ENCODE results near the gene KCNK2. TPM values are rescaled to one million over a fixed set of nuclear protein-coding genes. Genes with fewer than 3 reads are reported as not detected.
"Not testable (repeated sequence)": the region's sequence is repeated elsewhere in the genome, so short reads cannot be mapped to it uniquely, and the experiment has no call there.

KCNK2 gene
- polyA plus RNA-seq, 6 donors from 2014 or later = not detected

- peaks cover 0 to 5% of the 10 kb centered on the region in 2 donors for H3K36me3 Mint-ChIP-seq
- H3K27ac Mint-ChIP-seq = no peak overlapping the region
- no peak for DNase-seq
- no peak overlapping the region for H3K4me3 Mint-ChIP-seq
- H3K4me1 Mint-ChIP-seq = no peaks in the 10 kb centered on the region
- H3K9me3 Mint-ChIP-seq = peaks cover 0 to 17% (median 8%) of the 10 kb centered on the region in 7 donors
- H3K27me3 Mint-ChIP-seq = no peaks in the 10 kb centered on the region
- ATAC-seq (ENCODE audit: low read depth in 2 of 2) = no peak
Measured at GRCh38 chr1:215143497-215143896, 61.0 kb downstream of the KCNK2 start.

- no peak overlapping the region for H3K4me3 Mint-ChIP-seq
- DNase-seq = no peak
- ATAC-seq (ENCODE audit: low read depth in 2 of 2) = no peak
Measured at GRCh38 chr1:215146240-215146975, 63.9 kb downstream of the KCNK2 start.

GRCh38 chr1:215147024-215147423 is 64.5 kb downstream of the KCNK2 start:
- no peak for DNase-seq
- peaks cover 0 to 10% (median 4%) of the 10 kb centered on the region in 7 donors for H3K9me3 Mint-ChIP-seq
- no peak overlapping the region for H3K27ac Mint-ChIP-seq
- peaks cover 0 to 3% of the 10 kb centered on the region in 2 donors for H3K36me3 Mint-ChIP-seq
- ATAC-seq (ENCODE audit: low read depth in 2 of 2) = no peak
- H3K4me1 Mint-ChIP-seq = no peaks in the 10 kb centered on the region
- H3K4me3 Mint-ChIP-seq = no peak overlapping the region
- H3K27me3 Mint-ChIP-seq = no peaks in the 10 kb centered on the region

More at GRCh38 chr1:215146240-215146975, 63.9 kb downstream of the KCNK2 start:
- Mint-ChIP-seq H3K4me1 (no peaks in the 10 kb centered on the region), H3K27ac (no peak overlapping the region), H3K9me3 (peaks cover 0 to 16% (median 8%) of the 10 kb centered on the region in 7 donors), H3K27me3 (no peaks in the 10 kb centered on the region), H3K36me3 (peaks cover 0 to 5% of the 10 kb centered on the region in 2 donors)

- no peak overlapping the region for H3K27ac Mint-ChIP-seq
- no peaks in the 10 kb centered on the region for H3K36me3 Mint-ChIP-seq
- no peaks in the 10 kb centered on the region for H3K27me3 Mint-ChIP-seq
- no peak overlapping the region for H3K4me3 Mint-ChIP-seq
- H3K4me1 Mint-ChIP-seq = no peaks in the 10 kb centered on the region
- peaks cover 0 to 3% (median 0%) of the 10 kb centered on the region in 7 donors for H3K9me3 Mint-ChIP-seq
- DNase-seq = no peak
- ATAC-seq (ENCODE audit: low read depth in 2 of 2) = no peak
Measured at GRCh38 chr1:215151841-215152549, 69.5 kb downstream of the KCNK2 start.

- no peaks in the 10 kb centered on the region for H3K4me1 Mint-ChIP-seq
- ATAC-seq (ENCODE audit: low read depth in 2 of 2) (no peak), DNase-seq (no peak)
- H3K9me3 Mint-ChIP-seq = peaks cover 0 to 11% (median 2%) of the 10 kb centered on the region in 7 donors
- no peak overlapping the region for H3K27ac Mint-ChIP-seq
- no peaks in the 10 kb centered on the region for H3K36me3 Mint-ChIP-seq
- no peak overlapping the region for H3K4me3 Mint-ChIP-seq
- no peaks in the 10 kb centered on the region for H3K27me3 Mint-ChIP-seq
Measured at GRCh38 chr1:215156232-215156631, 73.7 kb downstream of the KCNK2 start.

- Mint-ChIP-seq H3K9me3 (peaks cover 4 to 19% (median 9%) of the 10 kb centered on the region in 7 donors), H3K4me1 (no peaks in the 10 kb centered on the region), H3K36me3 (no peaks in the 10 kb centered on the region), H3K27ac (no peak overlapping the region), H3K27me3 (no peaks in the 10 kb centered on the region), H3K4me3 (no peak overlapping the region)
- DNase-seq (no peak), ATAC-seq (ENCODE audit: low read depth in 2 of 2) (no peak)
Measured at GRCh38 chr1:215160351-215160750, 77.8 kb downstream of the KCNK2 start.

- H3K4me3 Mint-ChIP-seq; H3K27ac Mint-ChIP-seq; H3K36me3 Mint-ChIP-seq; H3K4me1 Mint-ChIP-seq; DNase-seq; H3K27me3 Mint-ChIP-seq; ATAC-seq (ENCODE audit: low read depth in 2 of 2): not testable (repeated sequence)
- H3K9me3 Mint-ChIP-seq = peaks cover 7 to 18% (median 8%) of the 10 kb centered on the region in 7 donors
Measured at GRCh38 chr1:215163144-215163543, 80.6 kb downstream of the KCNK2 start.

GRCh38 chr1:215166886-215167285 is 84.3 kb downstream of the KCNK2 start:
- peaks cover 6 to 13% (median 8%) of the 10 kb centered on the region in 7 donors for H3K9me3 Mint-ChIP-seq
- no peak overlapping the region for H3K4me3 Mint-ChIP-seq
- H3K27ac Mint-ChIP-seq = no peak overlapping the region
- H3K36me3 Mint-ChIP-seq = no peaks in the 10 kb centered on the region
- no peaks in the 10 kb centered on the region for H3K4me1 Mint-ChIP-seq
- ATAC-seq (ENCODE audit: low read depth in 2 of 2) (no peak), DNase-seq (no peak)
- H3K27me3 Mint-ChIP-seq = no peaks in the 10 kb centered on the region

GRCh38 chr1:215181518-215181917 is 99.0 kb downstream of the KCNK2 start:
- Mint-ChIP-seq H3K36me3 (no peaks in the 10 kb centered on the region), H3K4me1 (no peaks in the 10 kb centered on the region), H3K4me3 (no peak overlapping the region), H3K27ac (no peak overlapping the region), H3K27me3 (no peaks in the 10 kb centered on the region), H3K9me3 (peaks cover 6 to 28% (median 9%) of the 10 kb centered on the region in 7 donors)
- no peak for DNase-seq
- no peak for ATAC-seq (ENCODE audit: low read depth in 2 of 2)

GRCh38 chr1:215185067-215185620 is 102.6 kb downstream of the KCNK2 start:
- Mint-ChIP-seq H3K9me3 (peaks cover 5 to 25% (median 9%) of the 10 kb centered on the region in 7 donors), H3K27ac (no peak overlapping the region), H3K36me3 (no peaks in the 10 kb centered on the region), H3K4me1 (no peaks in the 10 kb centered on the region), H3K27me3 (no peaks in the 10 kb centered on the region), H3K4me3 (no peak overlapping the region)
- no peak for DNase-seq
- no peak for ATAC-seq (ENCODE audit: low read depth in 2 of 2)

GRCh38 chr1:215188302-215188950 is 105.9 kb downstream of the KCNK2 start:
- Mint-ChIP-seq H3K27ac (no peak overlapping the region), H3K36me3 (no peaks in the 10 kb centered on the region), H3K4me1 (no peaks in the 10 kb centered on the region), H3K27me3 (no peaks in the 10 kb centered on the region), H3K4me3 (no peak overlapping the region), H3K9me3 (peaks cover 0 to 7% (median 1%) of the 10 kb centered on the region in 7 donors)
- ATAC-seq (ENCODE audit: low read depth in 2 of 2) (no peak), DNase-seq (no peak)

GRCh38 chr1:215192306-215192705 is 109.8 kb downstream of the KCNK2 start:
- ATAC-seq (ENCODE audit: low read depth in 2 of 2) (no peak), DNase-seq (no peak)
- Mint-ChIP-seq H3K27me3 (no peaks in the 10 kb centered on the region), H3K27ac (no peak overlapping the region), H3K4me1 (no peaks in the 10 kb centered on the region), H3K36me3 (no peaks in the 10 kb centered on the region), H3K9me3 (peaks cover 0 to 4% (median 0%) of the 10 kb centered on the region in 7 donors), H3K4me3 (no peak overlapping the region)

GRCh38 chr1:215198021-215198420 is 115.5 kb downstream of the KCNK2 start:
- no peaks in the 10 kb centered on the region for H3K36me3 Mint-ChIP-seq
- no peak overlapping the region for H3K27ac Mint-ChIP-seq
- no peak overlapping the region for H3K4me3 Mint-ChIP-seq
- no peaks in the 10 kb centered on the region for H3K4me1 Mint-ChIP-seq
- ATAC-seq (ENCODE audit: low read depth in 2 of 2) = no peak
- no peak for DNase-seq
- H3K9me3 Mint-ChIP-seq = peaks cover 0 to 2% (median 0%) of the 10 kb centered on the region in 7 donors
- no peaks in the 10 kb centered on the region for H3K27me3 Mint-ChIP-seq

Measured in naive B cell (primary cell).